Naive thymus-derived CD4-positive, alpha-beta T cell (primary cell): Measurements from ENCODE around the gene MEOX1. TPM values are rescaled to one million over a fixed set of nuclear protein-coding genes. Genes with fewer than 3 reads are reported as not detected.

Experiments
- ATAC-seq: fragments of 150-1000 bp; cut with Tn5 transposase; 2 replicates; pipeline ENCODE4 v1.10.0; 2021; ENCODE audit warnings: mild to moderate bottlenecking, moderate library complexity
- CTCF ChIA-PET: fragments of 350-600 bp; sonication (Branson Sonifier 250); formaldehyde crosslinking; loops from one replicate; lab custom pipeline; 2021; ENCODE audit warnings: antibody characterized with exemption; lab: Charles Lee
- POLR2A ChIA-PET: fragments of 350-600 bp; sonication (Branson Sonifier 250); formaldehyde crosslinking; loops from one replicate; lab custom pipeline; 2021; ENCODE audit warnings: antibody characterized with exemption, inconsistent platforms; lab: Charles Lee
- DNase-seq, 9 donors: peaks; one replicate each; pipeline versions ENCODE4 v3.0.0 to v3.0.0-alpha.2; 2020 to 2022; ENCODE audit warnings: mixed read lengths in 1 of 9
- H3K27ac ChIP-seq: one replicate; pipeline ENCODE4 v1.7.0; 2013; ENCODE audit warnings: mild to moderate bottlenecking, low read depth, low read length, moderate library complexity
- H3K27me3 ChIP-seq, 2 donors: one replicate each; pipeline ENCODE4 v1.7.0; 2013; ENCODE audit warnings: low read length in 2 of 2, mild to moderate bottlenecking in 2 of 2, moderate library complexity in 2 of 2; ENCODE audit not compliant: control insufficient read depth in 2 of 2, insufficient read depth in 2 of 2
- H3K36me3 ChIP-seq, 3 experiments: 1 replicate in 2 of 3; 2 replicates in 1 of 3; pipeline ENCODE4 v1.7.0; 2013; ENCODE audit warnings: low read length in 3 of 3, mild to moderate bottlenecking in 3 of 3, moderate library complexity in 1 of 3; ENCODE audit not compliant: insufficient read depth in 3 of 3, control insufficient read depth in 2 of 3
- H3K4me1 ChIP-seq, 2 donors: one replicate each; pipeline ENCODE4 v1.7.0; 2013; ENCODE audit warnings: low read length in 2 of 2, mild to moderate bottlenecking in 2 of 2, moderate library complexity in 1 of 2; ENCODE audit not compliant: control insufficient read depth in 2 of 2, insufficient read depth in 2 of 2
- H3K4me3 ChIP-seq: 2 replicates; pipeline ENCODE4 v1.7.0; 2013; ENCODE audit warnings: mild to moderate bottlenecking, low read length
- H3K9me3 ChIP-seq, 3 experiments: 1 replicate in 2 of 3; 2 replicates in 1 of 3; pipeline ENCODE4 v1.7.0; 2013; ENCODE audit warnings: low read length in 3 of 3; ENCODE audit not compliant: control insufficient read depth in 2 of 3
- H3K27ac Mint-ChIP-seq, 9 donors: one replicate each; pipeline ENCODE4 v1.8.0; 2020 to 2022; ENCODE audit warnings: mixed read lengths in 9 of 9, mild to moderate bottlenecking in 8 of 9, moderate library complexity in 5 of 9, inconsistent platforms in 2 of 9
- H3K27me3 Mint-ChIP-seq, 5 donors: one replicate each; pipeline ENCODE4 v1.8.0; 2021 to 2022; ENCODE audit warnings: mixed read lengths in 5 of 5, mild to moderate bottlenecking in 1 of 5
- H3K36me3 Mint-ChIP-seq, 5 donors: one replicate each; pipeline ENCODE4 v1.8.0; 2020 to 2022; ENCODE audit warnings: mixed read lengths in 5 of 5, mild to moderate bottlenecking in 3 of 5, inconsistent platforms in 1 of 5
- H3K4me1 Mint-ChIP-seq, 7 donors: one replicate each; pipeline ENCODE4 v1.8.0; 2020 to 2022; ENCODE audit warnings: mixed read lengths in 7 of 7, mild to moderate bottlenecking in 3 of 7, inconsistent platforms in 1 of 7
- H3K4me3 Mint-ChIP-seq, 10 donors: one replicate each; pipeline ENCODE4 v1.8.0; 2020 to 2022; ENCODE audit warnings: mild to moderate bottlenecking in 10 of 10, mixed read lengths in 10 of 10, moderate library complexity in 6 of 10, inconsistent platforms in 2 of 10
- H3K9me3 Mint-ChIP-seq, 11 donors: one replicate each; pipeline ENCODE4 v1.8.0; 2020 to 2022; ENCODE audit warnings: mixed read lengths in 11 of 11, mild to moderate bottlenecking in 4 of 11, inconsistent platforms in 1 of 11, moderate library complexity in 1 of 11
- intact Hi-C, 2 donors: fragments of 100-400 bp; cut with micrococcal nuclease; formaldehyde crosslinking; loops; one replicate each; pipeline ENCODE4 v1.15.1; 2023
- polyA plus RNA-seq, 2 donors: library from polyadenylated mRNA; unstranded; fragments of 300-500 nt; fragmentation: Illumina TruSeq; gene quantifications; one replicate each; pipeline ENCODE4 v1.2.3, GENCODE V29; 2021
- total RNA-seq, 6 experiments: library from RNA in 5 of 6; stranded (reverse) in 5 of 6; gene quantifications; 1 replicate in 5 of 6; 2 replicates in 1 of 6; pipeline ENCODE4 v1.2.3 and lab custom pipeline; 2021 to 2026

MEOX1 gene
- total and polyA plus RNA-seq, 7 experiments from 2014 or later: 0.37 to 2.5 (median 0.54) TPM

- ChIA-PET CTCF (no interaction called here), POLR2A (no interaction called here)
- ATAC-seq (no peak), DNase-seq (no peak)
- Histone ChIP-seq H3K27ac (no peak overlapping the region), H3K27me3 (no peaks in the 10 kb centered on the region), H3K36me3 (no peaks in the 10 kb centered on the region), H3K4me1 (no peaks in the 10 kb centered on the region), H3K9me3 (no peaks in the 10 kb centered on the region), H3K4me3 (no peak overlapping the region)
- H3K36me3 Mint-ChIP-seq: peaks cover 0 to 3% (median under 1%) of the 10 kb centered on the region in 5 donors
- peaks cover 0 to 4% (median 0%) of the 10 kb centered on the region in 11 donors for H3K9me3 Mint-ChIP-seq
- intact Hi-C loops: no loop called here
- no peak overlapping the region for H3K27ac Mint-ChIP-seq
- no peak overlapping the region for H3K4me3 Mint-ChIP-seq
- H3K4me1 Mint-ChIP-seq: peaks cover 0 to 5% (median 0%) of the 10 kb centered on the region in 7 donors
- H3K27me3 Mint-ChIP-seq: peaks cover 0 to 8% (median 0%) of the 10 kb centered on the region in 5 donors
Observed at GRCh38 chr17:43614561-43614960, 47.2 kb downstream of the MEOX1 start.

GRCh38 chr17:43613917-43614316 is 47.8 kb downstream of the MEOX1 start:
- DNase-seq (no peak), ATAC-seq (no peak)
- H3K27me3 Mint-ChIP-seq: peaks cover 0 to 8% (median 0%) of the 10 kb centered on the region in 5 donors
- peaks cover 0 to 3% (median 2%) of the 10 kb centered on the region in 5 donors for H3K36me3 Mint-ChIP-seq
- Histone ChIP-seq H3K36me3 (no peaks in the 10 kb centered on the region), H3K4me3 (no peak overlapping the region), H3K9me3 (no peaks in the 10 kb centered on the region), H3K27ac (no peak overlapping the region), H3K4me1 (no peaks in the 10 kb centered on the region), H3K27me3 (no peaks in the 10 kb centered on the region)
- peaks cover 0 to 4% (median 0%) of the 10 kb centered on the region in 11 donors for H3K9me3 Mint-ChIP-seq
- intact Hi-C loops: no loop called here
- ChIA-PET CTCF (no interaction called here), POLR2A (no interaction called here)
- H3K4me1 Mint-ChIP-seq: peaks cover 0 to 5% (median 0%) of the 10 kb centered on the region in 7 donors
- H3K4me3 Mint-ChIP-seq: no peak overlapping the region
- H3K27ac Mint-ChIP-seq: no peak overlapping the region

DNA sequence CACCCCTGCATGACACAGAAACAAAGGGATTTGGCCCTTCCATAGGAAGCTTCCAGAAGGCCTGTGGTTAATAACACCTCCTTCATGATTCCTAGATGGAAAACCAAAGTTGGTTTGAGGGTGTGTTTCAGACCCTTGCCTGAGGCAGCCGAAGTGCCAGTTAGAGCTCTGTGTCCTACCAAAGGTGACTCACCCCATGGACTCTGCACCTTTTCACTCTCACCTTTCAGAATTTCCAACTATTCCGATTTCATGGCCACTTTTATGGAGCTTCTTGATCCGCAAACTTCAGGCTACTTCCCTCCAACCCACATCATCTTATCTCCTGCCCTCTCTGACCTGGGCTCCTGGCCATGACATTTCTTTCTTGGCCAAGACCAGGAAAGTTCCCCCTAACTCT is 49.2 kb downstream of the MEOX1 start:
- CTCF ChIA-PET: no interaction called here
- no peak overlapping the region for H3K4me3 Mint-ChIP-seq
- intact Hi-C loops: no loop called here

GRCh38 chr17:43611230-43611969 is 50.3 kb downstream of the MEOX1 start:
- no peak overlapping the region for H3K4me3 Mint-ChIP-seq
- DNase-seq (no peak), ATAC-seq (no peak)
- H3K4me1 Mint-ChIP-seq: peaks cover 0 to 5% (median 0%) of the 10 kb centered on the region in 7 donors
- Histone ChIP-seq H3K9me3 (no peaks in the 10 kb centered on the region), H3K27me3 (no peaks in the 10 kb centered on the region), H3K4me3 (no peak overlapping the region), H3K36me3 (no peaks in the 10 kb centered on the region), H3K4me1 (no peaks in the 10 kb centered on the region), H3K27ac (no peak overlapping the region)
- CTCF ChIA-PET: no interaction called here
- POLR2A ChIA-PET: no interaction called here
- intact Hi-C loops: no loop called here
- peaks cover 0 to 4% (median 0%) of the 10 kb centered on the region in 11 donors for H3K9me3 Mint-ChIP-seq
- no peak overlapping the region for H3K27ac Mint-ChIP-seq
- peaks cover 0 to 8% (median 0%) of the 10 kb centered on the region in 5 donors for H3K27me3 Mint-ChIP-seq
- peaks cover 0 to 3% (median 2%) of the 10 kb centered on the region in 5 donors for H3K36me3 Mint-ChIP-seq

More for the DNA sequence above, 49.2 kb downstream of the MEOX1 start:
- Histone ChIP-seq H3K4me3 (no peak overlapping the region), H3K4me1 (no peaks in the 10 kb centered on the region), H3K27me3 (no peaks in the 10 kb centered on the region), H3K36me3 (no peaks in the 10 kb centered on the region), H3K9me3 (no peaks in the 10 kb centered on the region), H3K27ac (no peak overlapping the region)
- Mint-ChIP-seq H3K36me3 (peaks cover 0 to 3% (median 2%) of the 10 kb centered on the region in 5 donors), H3K4me1 (peaks cover 0 to 5% (median 0%) of the 10 kb centered on the region in 7 donors), H3K27ac (no peak overlapping the region), H3K27me3 (peaks cover 0 to 8% (median 0%) of the 10 kb centered on the region in 5 donors), H3K9me3 (peaks cover 0 to 4% (median 0%) of the 10 kb centered on the region in 11 donors)
- DNase-seq (no peak), ATAC-seq (no peak)
- POLR2A ChIA-PET: no interaction called here

DNA sequence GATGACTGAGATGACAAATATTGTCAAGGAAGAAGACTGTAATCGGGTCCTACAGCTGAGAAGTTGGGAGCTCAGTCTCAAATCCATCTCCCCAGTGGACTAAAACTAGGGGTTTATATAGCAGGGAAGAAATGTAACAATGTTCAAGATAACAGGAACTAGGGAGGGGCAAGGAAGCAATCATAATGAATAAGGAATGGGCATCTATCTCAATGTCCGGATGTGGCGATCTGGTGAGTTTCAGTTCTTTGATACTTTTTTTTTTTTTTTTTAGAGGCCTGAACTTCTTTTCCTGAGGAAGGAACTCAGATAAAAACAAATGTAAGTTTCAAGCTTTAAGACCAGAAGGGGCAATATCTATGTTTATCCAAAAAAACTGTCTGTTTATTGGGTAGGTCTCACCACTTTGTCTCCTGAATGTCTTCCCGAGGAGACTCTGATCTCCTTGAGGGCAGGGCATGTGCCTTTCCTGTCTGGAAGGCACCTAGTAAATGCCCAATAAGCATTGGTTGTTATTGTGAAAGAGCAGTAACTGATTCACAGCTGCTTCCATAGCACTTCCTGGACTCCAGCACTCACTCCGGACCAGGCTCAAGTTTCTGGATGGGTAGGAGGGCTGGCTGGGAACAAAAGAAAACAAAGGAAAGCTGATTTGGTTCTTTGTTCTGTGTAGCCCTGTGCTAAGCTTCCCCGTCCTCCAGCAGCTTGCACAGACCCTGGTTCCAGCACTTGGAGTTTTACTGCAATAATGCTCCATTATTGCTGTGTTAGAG is 51.9 kb downstream of the MEOX1 start:
- Histone ChIP-seq H3K4me3 (no peak overlapping the region), H3K27ac (no peak overlapping the region), H3K4me1 (no peaks in the 10 kb centered on the region), H3K9me3 (no peaks in the 10 kb centered on the region), H3K36me3 (no peaks in the 10 kb centered on the region), H3K27me3 (no peaks in the 10 kb centered on the region)
- POLR2A ChIA-PET: interaction anchor here (0.7 kb wide), 1 partner anchor 1487 kb away, joined by 3 read pairs; no protein-coding TSS in a partner anchor
- no peak for DNase-seq
- CTCF ChIA-PET: interaction anchor here (1.0 kb wide), 1 partner anchor 33 kb away, joined by 3 read pairs; no protein-coding TSS in a partner anchor
- Mint-ChIP-seq H3K27ac (peak overlapping the region in 1 of 9 donors; percentile 5), H3K4me3 (no peak overlapping the region), H3K36me3 (peaks cover 0 to 3% (median 2%) of the 10 kb centered on the region in 5 donors), H3K4me1 (peaks cover 0 to 5% (median 0%) of the 10 kb centered on the region in 7 donors), H3K9me3 (peaks cover 0 to 4% (median 0%) of the 10 kb centered on the region in 11 donors), H3K27me3 (peaks cover 0 to 10% (median 2%) of the 10 kb centered on the region in 5 donors)
- intact Hi-C loops: no loop called here
- ATAC-seq: no peak

DNA sequence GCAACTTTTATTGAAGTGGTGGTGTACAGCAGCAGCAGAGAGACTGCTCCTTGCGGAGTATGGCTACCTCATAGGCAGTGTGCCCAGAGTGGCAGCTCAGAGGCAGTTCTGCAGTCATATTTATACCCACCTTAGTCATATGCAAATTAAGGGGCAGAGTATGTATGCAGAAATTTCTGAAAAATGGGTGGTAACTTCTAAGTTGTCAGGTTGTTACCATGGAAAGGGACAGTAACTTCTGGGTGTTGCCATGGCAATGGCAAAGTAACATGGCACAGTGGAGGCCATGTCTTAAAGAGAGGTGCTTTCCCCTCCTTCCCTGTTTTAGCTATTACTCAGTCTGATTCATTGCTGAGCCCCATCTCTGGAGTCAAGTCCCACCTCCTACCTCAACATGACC is 53.4 kb downstream of the MEOX1 start:
- Mint-ChIP-seq H3K27me3 (peaks cover 0 to 11% (median 6%) of the 10 kb centered on the region in 5 donors), H3K4me3 (no peak overlapping the region), H3K27ac (no peak overlapping the region), H3K36me3 (peaks cover 0 to 3% (median 2%) of the 10 kb centered on the region in 5 donors), H3K9me3 (peaks cover 0 to 4% (median 0%) of the 10 kb centered on the region in 11 donors), H3K4me1 (peaks cover 0 to 8% (median 0%) of the 10 kb centered on the region in 7 donors)
- Histone ChIP-seq H3K9me3 (no peaks in the 10 kb centered on the region), H3K36me3 (no peaks in the 10 kb centered on the region), H3K4me1 (no peaks in the 10 kb centered on the region), H3K27ac (no peak overlapping the region), H3K4me3 (no peak overlapping the region), H3K27me3 (no peaks in the 10 kb centered on the region)
- DNase-seq (peak in 1 of 9 donors; percentile 26), ATAC-seq (peak; percentile 84)
- POLR2A ChIA-PET: no interaction called here
- intact Hi-C loops: no loop called here
- CTCF ChIA-PET: interaction anchor here (1.0 kb wide), 1 partner anchor 32 kb away, joined by 3 read pairs; no protein-coding TSS in a partner anchor
